NCI-H187 treated with DMSO at 0.1 percent for 48 hours (cell line): ENCODE measurements around the gene IFTAP.

Source experiments
- DNase-seq: peaks from one replicate; lab custom pipeline; 2025; lab: John Stamatoyannopoulos, UW

The IFTAP gene

GRCh38 chr11:36598051-36598450 is 3.7 kb downstream of the IFTAP start, which contains the start of gene RAG2:
Gene RAG2, minus strand, starts transcription at chr11:36598236. Its CDS starts 4,068 bp downstream, at chr11:36594168.
- DNase-seq, result no peak

GRCh38 chr11:36600180-36600579 is 5.9 kb downstream of the IFTAP start:
- no peak for DNase-seq

GRCh38 chr11:36601155-36601554 is 6.9 kb downstream of the IFTAP start:
- no peak for DNase-seq

- DNase-seq, result no peak
Measured at GRCh38 chr11:36602135-36602534, 7.8 kb downstream of the IFTAP start.

- no peak for DNase-seq
Measured at GRCh38 chr11:36605221-36606216, 11.2 kb downstream of the IFTAP start.

- no peak for DNase-seq
Measured at GRCh38 chr11:36608491-36609199, 14.3 kb downstream of the IFTAP start.

- DNase-seq, result no peak
Measured at GRCh38 chr11:36609383-36609782, 15.1 kb downstream of the IFTAP start.

- DNase-seq, result no peak
Measured at GRCh38 chr11:36615826-36616225, 21.5 kb downstream of the IFTAP start.

GRCh38 chr11:36617543-36618362 is 23.5 kb downstream of the IFTAP start:
- DNase-seq, result no peak

- DNase-seq, result no peak
Measured at GRCh38 chr11:36618363-36619047, 24.2 kb downstream of the IFTAP start.

- DNase-seq, result no peak
Measured at GRCh38 chr11:36619502-36619901, 25.2 kb downstream of the IFTAP start.

- no peak for DNase-seq
Measured at GRCh38 chr11:36620246-36620645, 25.9 kb downstream of the IFTAP start.

GRCh38 chr11:36622431-36623136 is 28.3 kb downstream of the IFTAP start:
- DNase-seq, result no peak

GRCh38 chr11:36623494-36623893 is 29.2 kb downstream of the IFTAP start:
- DNase-seq, result no peak

GRCh38 chr11:36627006-36627405 is 32.7 kb downstream of the IFTAP start:
- DNase-seq, result no peak

GRCh38 chr11:36627471-36627870 is 33.2 kb downstream of the IFTAP start:
- no peak for DNase-seq

GRCh38 chr11:36628141-36628540 is 33.8 kb downstream of the IFTAP start:
- DNase-seq, result no peak

GRCh38 chr11:36628765-36629244 is 34.5 kb downstream of the IFTAP start:
- no peak for DNase-seq

- DNase-seq, result no peak
Measured at GRCh38 chr11:36631774-36632173, 37.5 kb downstream of the IFTAP start.

GRCh38 chr11:36635066-36635862 is 41.0 kb downstream of the IFTAP start:
- no peak for DNase-seq
